ENCODE data around the gene FLYWCH2. TPM values are rescaled to one million over a fixed set of nuclear protein-coding genes. Genes with fewer than 3 reads are reported as not detected.

The FLYWCH2 gene
- total and polyA plus RNA-seq, 2 of the 13 experiments (the other 11 are each of a cell fraction or from before 2014, with no cell fraction given), result 16.9 to 19.8 TPM

- TF ChIP-seq, protein P1, sequence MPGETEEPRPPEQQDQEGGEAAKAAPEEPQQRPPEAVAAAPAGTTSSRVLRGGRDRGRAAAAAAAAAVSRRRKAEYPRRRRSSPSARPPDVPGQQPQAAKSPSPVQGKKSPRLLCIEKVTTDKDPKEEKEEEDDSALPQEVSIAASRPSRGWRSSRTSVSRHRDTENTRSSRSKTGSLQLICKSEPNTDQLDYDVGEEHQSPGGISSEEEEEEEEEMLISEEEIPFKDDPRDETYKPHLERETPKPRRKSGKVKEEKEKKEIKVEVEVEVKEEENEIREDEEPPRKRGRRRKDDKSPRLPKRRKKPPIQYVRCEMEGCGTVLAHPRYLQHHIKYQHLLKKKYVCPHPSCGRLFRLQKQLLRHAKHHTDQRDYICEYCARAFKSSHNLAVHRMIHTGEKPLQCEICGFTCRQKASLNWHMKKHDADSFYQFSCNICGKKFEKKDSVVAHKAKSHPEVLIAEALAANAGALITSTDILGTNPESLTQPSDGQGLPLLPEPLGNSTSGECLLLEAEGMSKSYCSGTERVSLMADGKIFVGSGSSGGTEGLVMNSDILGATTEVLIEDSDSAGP (CRISPR knock-in tag; IDR thresholded peaks at IDR 0.05; ENCODE audit: borderline replicate concordance), result peak; percentile 40; the same call in 1 of the 2 replicates
- TF ChIP-seq ETV5 (CRISPR knock-in tag; IDR thresholded peaks at IDR 0.05; ENCODE audit: borderline replicate concordance) (peak; percentile 69; the same call in 1 of the 2 replicates), ZSCAN30 (CRISPR knock-in tag; IDR thresholded peaks at IDR 0.05) (no peak), SOX13 (IDR thresholded peaks at IDR 0.05) (no peak), SOX13 (CRISPR knock-in tag; conservative IDR thresholded peaks at IDR 0.05 in 1 of 2, IDR thresholded peaks at IDR 0.05 in 1 of 2) (0 out of 4 replicates have a peak, but pooled peaks of 1 of the 2 experiments have one; percentile 10), DMAP1 (CRISPR knock-in tag; IDR thresholded peaks at IDR 0.05) (peak; percentile 17; the same call in 1 of the 2 replicates), SALL1 (CRISPR knock-in tag; IDR thresholded peaks at IDR 0.05) (peak; percentile 21; the same call in 1 of the 2 replicates), KDM2A (CRISPR knock-in tag; IDR thresholded peaks at IDR 0.05; ENCODE audit: borderline replicate concordance, low read depth) (0 out of 2 replicates have a peak, but pooled peaks have one; percentile 26), ZSCAN12 (CRISPR knock-in tag; IDR thresholded peaks at IDR 0.05) (no peak), SRSF4 (IDR thresholded peaks at IDR 0.05; ENCODE audit: low read depth, low read length, poor library complexity, severe bottlenecking) (no peak), POLR2A (IDR thresholded peaks at IDR 0.05; ENCODE audit: insufficient read depth in 1 of 2, low read depth in 2 of 2, low read length in 2 of 2) (peak in 1 of 2 experiments; percentile 33; a peak in 1 of 4 replicates), TEAD3 (CRISPR knock-in tag; optimal IDR thresholded peaks at IDR 0.05; ENCODE audit: borderline replicate concordance) (peak; percentile 73), THAP11 (CRISPR knock-in tag; IDR thresholded peaks at IDR 0.05) (peak; percentile 27; the same call in 1 of the 2 replicates), GABPB1 (CRISPR knock-in tag; IDR thresholded peaks at IDR 0.05) (peak; percentile 30; the same call in 1 of the 2 replicates)
- TF ChIP-seq, protein P2, sequence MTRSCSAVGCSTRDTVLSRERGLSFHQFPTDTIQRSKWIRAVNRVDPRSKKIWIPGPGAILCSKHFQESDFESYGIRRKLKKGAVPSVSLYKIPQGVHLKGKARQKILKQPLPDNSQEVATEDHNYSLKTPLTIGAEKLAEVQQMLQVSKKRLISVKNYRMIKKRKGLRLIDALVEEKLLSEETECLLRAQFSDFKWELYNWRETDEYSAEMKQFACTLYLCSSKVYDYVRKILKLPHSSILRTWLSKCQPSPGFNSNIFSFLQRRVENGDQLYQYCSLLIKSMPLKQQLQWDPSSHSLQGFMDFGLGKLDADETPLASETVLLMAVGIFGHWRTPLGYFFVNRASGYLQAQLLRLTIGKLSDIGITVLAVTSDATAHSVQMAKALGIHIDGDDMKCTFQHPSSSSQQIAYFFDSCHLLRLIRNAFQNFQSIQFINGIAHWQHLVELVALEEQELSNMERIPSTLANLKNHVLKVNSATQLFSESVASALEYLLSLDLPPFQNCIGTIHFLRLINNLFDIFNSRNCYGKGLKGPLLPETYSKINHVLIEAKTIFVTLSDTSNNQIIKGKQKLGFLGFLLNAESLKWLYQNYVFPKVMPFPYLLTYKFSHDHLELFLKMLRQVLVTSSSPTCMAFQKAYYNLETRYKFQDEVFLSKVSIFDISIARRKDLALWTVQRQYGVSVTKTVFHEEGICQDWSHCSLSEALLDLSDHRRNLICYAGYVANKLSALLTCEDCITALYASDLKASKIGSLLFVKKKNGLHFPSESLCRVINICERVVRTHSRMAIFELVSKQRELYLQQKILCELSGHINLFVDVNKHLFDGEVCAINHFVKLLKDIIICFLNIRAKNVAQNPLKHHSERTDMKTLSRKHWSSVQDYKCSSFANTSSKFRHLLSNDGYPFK (CRISPR knock-in tag; IDR thresholded peaks at IDR 0.05; ENCODE audit: borderline replicate concordance), result 0 out of 2 replicates have a peak, but pooled peaks have one; percentile 29
- TF ChIP-seq, protein P3, sequence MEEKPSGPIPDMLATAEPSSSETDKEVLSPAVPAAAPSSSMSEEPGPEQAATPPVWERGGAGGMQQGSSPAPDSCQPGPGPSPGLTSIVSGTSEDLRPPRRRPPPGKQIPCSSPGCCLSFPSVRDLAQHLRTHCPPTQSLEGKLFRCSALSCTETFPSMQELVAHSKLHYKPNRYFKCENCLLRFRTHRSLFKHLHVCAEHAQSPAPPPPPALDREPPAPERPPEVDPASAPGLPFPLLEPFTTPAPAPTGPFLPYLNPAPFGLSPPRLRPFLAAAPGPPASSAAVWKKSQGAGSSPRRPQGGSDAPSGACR (CRISPR knock-in tag; IDR thresholded peaks at IDR 0.05), result 0 out of 2 replicates have a peak, but pooled peaks have one; percentile 35
- TF ChIP-seq, protein P4, sequence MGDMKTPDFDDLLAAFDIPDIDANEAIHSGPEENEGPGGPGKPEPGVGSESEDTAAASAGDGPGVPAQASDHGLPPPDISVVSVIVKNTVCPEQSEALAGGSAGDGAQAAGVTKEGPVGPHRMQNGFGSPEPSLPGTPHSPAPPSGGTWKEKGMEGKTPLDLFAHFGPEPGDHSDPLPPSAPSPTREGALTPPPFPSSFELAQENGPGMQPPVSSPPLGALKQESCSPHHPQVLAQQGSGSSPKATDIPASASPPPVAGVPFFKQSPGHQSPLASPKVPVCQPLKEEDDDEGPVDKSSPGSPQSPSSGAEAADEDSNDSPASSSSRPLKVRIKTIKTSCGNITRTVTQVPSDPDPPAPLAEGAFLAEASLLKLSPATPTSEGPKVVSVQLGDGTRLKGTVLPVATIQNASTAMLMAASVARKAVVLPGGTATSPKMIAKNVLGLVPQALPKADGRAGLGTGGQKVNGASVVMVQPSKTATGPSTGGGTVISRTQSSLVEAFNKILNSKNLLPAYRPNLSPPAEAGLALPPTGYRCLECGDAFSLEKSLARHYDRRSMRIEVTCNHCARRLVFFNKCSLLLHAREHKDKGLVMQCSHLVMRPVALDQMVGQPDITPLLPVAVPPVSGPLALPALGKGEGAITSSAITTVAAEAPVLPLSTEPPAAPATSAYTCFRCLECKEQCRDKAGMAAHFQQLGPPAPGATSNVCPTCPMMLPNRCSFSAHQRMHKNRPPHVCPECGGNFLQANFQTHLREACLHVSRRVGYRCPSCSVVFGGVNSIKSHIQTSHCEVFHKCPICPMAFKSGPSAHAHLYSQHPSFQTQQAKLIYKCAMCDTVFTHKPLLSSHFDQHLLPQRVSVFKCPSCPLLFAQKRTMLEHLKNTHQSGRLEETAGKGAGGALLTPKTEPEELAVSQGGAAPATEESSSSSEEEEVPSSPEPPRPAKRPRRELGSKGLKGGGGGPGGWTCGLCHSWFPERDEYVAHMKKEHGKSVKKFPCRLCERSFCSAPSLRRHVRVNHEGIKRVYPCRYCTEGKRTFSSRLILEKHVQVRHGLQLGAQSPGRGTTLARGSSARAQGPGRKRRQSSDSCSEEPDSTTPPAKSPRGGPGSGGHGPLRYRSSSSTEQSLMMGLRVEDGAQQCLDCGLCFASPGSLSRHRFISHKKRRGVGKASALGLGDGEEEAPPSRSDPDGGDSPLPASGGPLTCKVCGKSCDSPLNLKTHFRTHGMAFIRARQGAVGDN (CRISPR knock-in tag; IDR thresholded peaks at IDR 0.05), result peak; percentile 66
Measured at GRCh38 chr16:2835638-2836493, 47.1 kb upstream of the FLYWCH2 start (continued).

Data from HepG2 (cell line).